ENCODE data around the gene CAND2.

DNA sequence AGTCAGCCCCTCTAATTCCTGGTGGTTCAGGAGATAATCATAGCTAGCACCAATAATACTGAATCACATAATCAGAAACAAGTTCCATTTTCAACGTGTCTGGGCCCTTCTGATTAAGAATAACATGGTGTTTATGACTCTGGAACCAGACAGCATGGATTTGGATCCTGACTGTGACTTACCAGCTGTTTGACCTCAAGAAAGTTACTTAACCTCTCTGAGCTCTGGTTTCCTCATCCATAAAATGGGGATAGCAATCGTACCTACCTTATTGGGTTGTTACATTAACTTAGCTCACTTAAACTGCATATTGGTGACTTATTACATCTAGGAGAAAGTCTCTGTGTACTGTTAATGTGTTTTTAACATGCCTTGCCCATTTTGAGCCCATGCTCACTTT lies 26.7 kb upstream of the CAND2 start:
- TF ChIP-seq CTCF (conservative IDR thresholded peaks at IDR 0.05; ENCODE audit: low read length) = no peak
- no peak for TF ChIP-seq EZH2phosphoT487 (IDR thresholded peaks at IDR 0.05; ENCODE audit: borderline replicate concordance)

Data from Loucy (cell line).